Activated naive CD4-positive, alpha-beta T cell treated with anti-CD3 and anti-CD28 coated beads, Interleukin-2, amount 50 U/mL, for 24 hours (primary cell): ENCODE data around the gene MEF2B.
"Not testable (repeated sequence)": the region's sequence is repeated elsewhere in the genome, so short reads cannot be mapped to it uniquely, and the experiment has no call there.

Experiments used
- H3K27ac Mint-ChIP-seq: one replicate; pipeline ENCODE4 v1.8.0; 2021; ENCODE audit warnings: mild to moderate bottlenecking, mixed read lengths
- H3K27me3 Mint-ChIP-seq: one replicate; pipeline ENCODE4 v1.8.0; 2021; ENCODE audit warnings: mixed read lengths
- H3K36me3 Mint-ChIP-seq: one replicate; pipeline ENCODE4 v1.8.0; 2021; ENCODE audit warnings: mixed read lengths
- H3K4me1 Mint-ChIP-seq: one replicate; pipeline ENCODE4 v1.8.0; 2021; ENCODE audit warnings: mixed read lengths
- H3K4me3 Mint-ChIP-seq: one replicate; pipeline ENCODE4 v1.8.0; 2021; ENCODE audit warnings: mild to moderate bottlenecking, mixed read lengths
- H3K9me3 Mint-ChIP-seq: one replicate; pipeline ENCODE4 v1.8.0; 2021; ENCODE audit warnings: mixed read lengths

The MEF2B gene

GRCh38 chr19:19149435-19149834, 20.6 kb downstream of the MEF2B start:
- Mint-ChIP-seq H3K27ac (no peak overlapping the region), H3K4me3 (no peak overlapping the region), H3K9me3 (no peaks in the 10 kb centered on the region), H3K4me1 (no peaks in the 10 kb centered on the region), H3K27me3 (no peaks in the 10 kb centered on the region), H3K36me3 (peaks cover 1% of the 10 kb centered on the region)

GRCh38 chr19:19148504-19148903, 21.6 kb downstream of the MEF2B start:
- not testable (repeated sequence) for H3K4me1 Mint-ChIP-seq, H3K9me3 Mint-ChIP-seq, H3K27ac Mint-ChIP-seq, H3K4me3 Mint-ChIP-seq, H3K36me3 Mint-ChIP-seq, H3K27me3 Mint-ChIP-seq

GRCh38 chr19:19147344-19147743, 22.7 kb downstream of the MEF2B start:
- Mint-ChIP-seq H3K4me3 (no peak overlapping the region), H3K27me3 (no peaks in the 10 kb centered on the region), H3K27ac (no peak overlapping the region), H3K36me3 (peaks cover 1% of the 10 kb centered on the region), H3K4me1 (no peaks in the 10 kb centered on the region), H3K9me3 (no peaks in the 10 kb centered on the region)

GRCh38 chr19:19146865-19147264, 23.2 kb downstream of the MEF2B start:
- H3K4me3 Mint-ChIP-seq, result no peak overlapping the region
- no peak overlapping the region for H3K27ac Mint-ChIP-seq
- H3K36me3 Mint-ChIP-seq, result peaks cover 1% of the 10 kb centered on the region
- no peaks in the 10 kb centered on the region for H3K4me1 Mint-ChIP-seq
- H3K27me3 Mint-ChIP-seq, result no peaks in the 10 kb centered on the region
- H3K9me3 Mint-ChIP-seq, result no peaks in the 10 kb centered on the region

- H3K9me3 Mint-ChIP-seq, result no peaks in the 10 kb centered on the region
- no peak overlapping the region for H3K4me3 Mint-ChIP-seq
- no peaks in the 10 kb centered on the region for H3K27me3 Mint-ChIP-seq
- H3K4me1 Mint-ChIP-seq, result no peaks in the 10 kb centered on the region
- H3K27ac Mint-ChIP-seq, result no peak overlapping the region
- H3K36me3 Mint-ChIP-seq, result peaks cover 1% of the 10 kb centered on the region
These were observed 24.1 kb downstream of the MEF2B start for GRCh38 chr19:19145684-19146608.

GRCh38 chr19:19145281-19145680, 24.8 kb downstream of the MEF2B start:
- H3K9me3 Mint-ChIP-seq, result no peaks in the 10 kb centered on the region
- no peak overlapping the region for H3K4me3 Mint-ChIP-seq
- H3K36me3 Mint-ChIP-seq, result peaks cover 1% of the 10 kb centered on the region
- no peaks in the 10 kb centered on the region for H3K27me3 Mint-ChIP-seq
- H3K27ac Mint-ChIP-seq, result no peak overlapping the region
- H3K4me1 Mint-ChIP-seq, result no peaks in the 10 kb centered on the region

GRCh38 chr19:19142347-19142746, 27.7 kb downstream of the MEF2B start:
- Mint-ChIP-seq H3K27ac (no peak overlapping the region), H3K36me3 (no peaks in the 10 kb centered on the region), H3K4me1 (peaks cover 18% of the 10 kb centered on the region), H3K9me3 (no peaks in the 10 kb centered on the region), H3K27me3 (no peaks in the 10 kb centered on the region), H3K4me3 (no peak overlapping the region)

GRCh38 chr19:19140476-19140875, 29.6 kb downstream of the MEF2B start:
- Mint-ChIP-seq H3K36me3 (no peaks in the 10 kb centered on the region), H3K27ac (no peak overlapping the region), H3K4me3 (no peak overlapping the region), H3K9me3 (no peaks in the 10 kb centered on the region), H3K4me1 (peaks cover 24% of the 10 kb centered on the region), H3K27me3 (no peaks in the 10 kb centered on the region)

GRCh38 chr19:19139876-19140229, 30.2 kb downstream of the MEF2B start:
- no peaks in the 10 kb centered on the region for H3K36me3 Mint-ChIP-seq
- peak overlapping the region; percentile 70 for H3K27ac Mint-ChIP-seq
- H3K4me1 Mint-ChIP-seq, result peaks cover 29% of the 10 kb centered on the region
- H3K9me3 Mint-ChIP-seq, result no peaks in the 10 kb centered on the region
- no peaks in the 10 kb centered on the region for H3K27me3 Mint-ChIP-seq
- no peak overlapping the region for H3K4me3 Mint-ChIP-seq

- Mint-ChIP-seq H3K36me3 (peaks cover 2% of the 10 kb centered on the region), H3K9me3 (no peaks in the 10 kb centered on the region), H3K27ac (peak within 1 kb of the TSS; percentile 98), H3K27me3 (no peaks in the 10 kb centered on the region), H3K4me3 (peak within 1 kb of the TSS; percentile 100), H3K4me1 (peaks cover 32% of the 10 kb centered on the region)
These were observed 31.7 kb downstream of the MEF2B start, which contains the start of gene TMEM161A for GRCh38 chr19:19138109-19138981. Gene TMEM161A (minus strand): TSS chr19:19138478. CDS start chr19:19138428, 50 bp downstream.

- H3K27me3 Mint-ChIP-seq, result no peaks in the 10 kb centered on the region
- H3K27ac Mint-ChIP-seq, result peak overlapping the region; percentile 98
- peaks cover 2% of the 10 kb centered on the region for H3K36me3 Mint-ChIP-seq
- peak overlapping the region; percentile 100 for H3K4me3 Mint-ChIP-seq
- peaks cover 32% of the 10 kb centered on the region for H3K4me1 Mint-ChIP-seq
- H3K9me3 Mint-ChIP-seq, result no peaks in the 10 kb centered on the region
These were observed 32.4 kb downstream of the MEF2B start for GRCh38 chr19:19137556-19138108.

- H3K4me3 Mint-ChIP-seq, H3K27ac Mint-ChIP-seq, H3K9me3 Mint-ChIP-seq, H3K27me3 Mint-ChIP-seq, H3K36me3 Mint-ChIP-seq: not testable (repeated sequence)
- peaks cover 32% of the 10 kb centered on the region for H3K4me1 Mint-ChIP-seq
These were observed 34.4 kb downstream of the MEF2B start for GRCh38 chr19:19135713-19136112.

GRCh38 chr19:19134687-19135158, 35.3 kb downstream of the MEF2B start:
- H3K27ac Mint-ChIP-seq, result no peak overlapping the region
- no peak overlapping the region for H3K4me3 Mint-ChIP-seq

GRCh38 chr19:19133985-19134384, 36.1 kb downstream of the MEF2B start:
- Mint-ChIP-seq H3K4me3 (no peak overlapping the region), H3K27ac (no peak overlapping the region), H3K9me3 (no peaks in the 10 kb centered on the region), H3K4me1 (peaks cover 28% of the 10 kb centered on the region), H3K27me3 (no peaks in the 10 kb centered on the region), H3K36me3 (peaks cover 10% of the 10 kb centered on the region)

More at GRCh38 chr19:19134687-19135158, 35.3 kb downstream of the MEF2B start:
- H3K36me3 Mint-ChIP-seq, result peaks cover 10% of the 10 kb centered on the region
- no peaks in the 10 kb centered on the region for H3K27me3 Mint-ChIP-seq
- no peaks in the 10 kb centered on the region for H3K9me3 Mint-ChIP-seq
- H3K4me1 Mint-ChIP-seq, result peaks cover 32% of the 10 kb centered on the region

- no peak overlapping the region for H3K27ac Mint-ChIP-seq
These were observed 37.2 kb downstream of the MEF2B start for GRCh38 chr19:19132912-19133311.

More at GRCh38 chr19:19132912-19133311, 37.2 kb downstream of the MEF2B start:
- H3K4me1 Mint-ChIP-seq, result peaks cover 19% of the 10 kb centered on the region
- H3K4me3 Mint-ChIP-seq, result no peak overlapping the region
- H3K27me3 Mint-ChIP-seq, result no peaks in the 10 kb centered on the region
- peaks cover 11% of the 10 kb centered on the region for H3K36me3 Mint-ChIP-seq
- H3K9me3 Mint-ChIP-seq, result no peaks in the 10 kb centered on the region
